H1 (cell line): ENCODE results near the gene WFDC5. TPM values are rescaled to one million over a fixed set of nuclear protein-coding genes. Genes with fewer than 3 reads are reported as not detected.

Experiments
- CTCF ChIA-PET: fragments of 300-600 bp; sonication (Branson Sonifier 250); formaldehyde crosslinking; loops from one replicate; lab custom pipeline; 2021; ENCODE audit not compliant: partially characterized antibody; lab: Charles Lee
- POLR2A ChIA-PET: fragments of 300-600 bp; sonication (Branson Sonifier 250); formaldehyde crosslinking; loops from one replicate; lab custom pipeline; 2021; ENCODE audit warnings: inconsistent platforms; ENCODE audit not compliant: partially characterized antibody; lab: Charles Lee
- DNase-seq, 2 experiments: peaks; one replicate each; pipeline versions ENCODE4 v3.0.0 to v3.0.0-alpha.2; 2010 to 2022; ENCODE audit warnings: low spot score in 2 of 2, low read depth in 1 of 2, mixed read lengths in 1 of 2
- FAIRE-seq: peaks from 2 replicates; lab custom pipeline; 2011; peaks lifted over from hg19 to GRCh38; lab: Jason Lieb, UNC
- H2AFZ ChIP-seq: 2 replicates; pipeline ENCODE4 v1.8.1; 2012; ENCODE audit warnings: low read length, inconsistent platforms
- H2AK5ac ChIP-seq: 2 replicates; pipeline ENCODE4 v1.6.1; 2013; ENCODE audit warnings: low read depth, low read length
- H2BK120ac ChIP-seq: replicated peaks from 2 replicates; pipeline ENCODE3; 2013; ENCODE audit warnings: low read depth, low read length, inconsistent platforms
- H2BK12ac ChIP-seq: 2 replicates; pipeline ENCODE4 v1.6.1; 2013; ENCODE audit warnings: low read depth, low read length
- H2BK15ac ChIP-seq: 2 replicates; pipeline ENCODE4 v1.6.1; 2013; ENCODE audit warnings: low read length
- H2BK20ac ChIP-seq: 2 replicates; pipeline ENCODE4 v1.6.1; 2013; ENCODE audit warnings: low read length
- H2BK5ac ChIP-seq: 2 replicates; pipeline ENCODE4 v1.6.1; 2013; ENCODE audit warnings: low read depth, low read length
- H3K14ac ChIP-seq: 2 replicates; pipeline ENCODE4 v1.6.1; 2013; ENCODE audit warnings: inconsistent platforms; ENCODE audit not compliant: insufficient read length
- H3K18ac ChIP-seq: 2 replicates; pipeline ENCODE4 v1.6.1; 2013; ENCODE audit warnings: low read length; ENCODE audit errors: extremely low read depth
- H3K23ac ChIP-seq: 2 replicates; pipeline ENCODE4 v1.6.1; 2013; ENCODE audit warnings: inconsistent platforms; ENCODE audit not compliant: insufficient read length
- H3K23me2 ChIP-seq: 2 replicates; pipeline ENCODE4 v1.6.1; 2013; ENCODE audit warnings: low read depth, low read length
- H3K27ac ChIP-seq: 2 replicates; pipeline ENCODE4 v1.6.1; 2011; ENCODE audit warnings: low read depth, low read length, inconsistent platforms
- H3K27me3 ChIP-seq, 4 experiments: replicated peaks in 1 of 4; 1 replicate in 1 of 4; 2 replicates in 3 of 4; pipeline versions ENCODE4 v1.6.1 to v1.8.1; 2011 to 2013; ENCODE audit warnings: low read length in 3 of 4, mild to moderate bottlenecking in 3 of 4, inconsistent platforms in 2 of 4, mixed read lengths in 2 of 4, moderate library complexity in 1 of 4; ENCODE audit not compliant: control insufficient read depth in 3 of 4, insufficient read depth in 3 of 4; ENCODE audit errors: extremely low read depth in 1 of 4
- H3K36me3 ChIP-seq, 4 experiments: 2 replicates each; pipeline versions ENCODE4 v1.6.1 to v1.8.1; 2011 to 2013; ENCODE audit warnings: mild to moderate bottlenecking in 4 of 4, low read length in 3 of 4, moderate library complexity in 2 of 4, control low read depth in 1 of 4, inconsistent platforms in 1 of 4; ENCODE audit not compliant: insufficient read depth in 4 of 4, control insufficient read depth in 2 of 4
- H3K4ac ChIP-seq: replicated peaks from 2 replicates; pipeline ENCODE3; 2013; ENCODE audit warnings: low read length, low read depth, mixed read lengths, inconsistent platforms; ENCODE audit not compliant: insufficient read length
- H3K4me1 ChIP-seq, 4 experiments: replicated peaks in 1 of 4; 1 replicate in 1 of 4; 2 replicates in 3 of 4; pipeline versions ENCODE4 v1.6.1 to v1.8.1; 2011 to 2013; ENCODE audit warnings: low read length in 3 of 4, inconsistent platforms in 2 of 4, mixed read lengths in 1 of 4; ENCODE audit not compliant: insufficient read depth in 4 of 4, control insufficient read depth in 3 of 4
- H3K4me2 ChIP-seq, 2 experiments: 2 replicates each; pipeline versions ENCODE4 v1.6.1 to v1.8.1; 2011 to 2013; ENCODE audit warnings: low read depth in 2 of 2, low read length in 2 of 2, control low read depth in 1 of 2, inconsistent platforms in 1 of 2, mild to moderate bottlenecking in 1 of 2; ENCODE audit not compliant: insufficient read depth in 1 of 2
- H3K4me3 ChIP-seq, 4 experiments: fragments of 200-600, 300-600 bp in 1 of 4; sonication (generic), shearing (Covaris generic), sonication (Bioruptor Twin) in 1 of 4; 2 replicates each; pipeline versions ENCODE4 v1.5.1 to v1.8.1; 2011 to 2016; ENCODE audit warnings: low read length in 4 of 4, low read depth in 3 of 4, control low read depth in 2 of 4, inconsistent platforms in 2 of 4, mild to moderate bottlenecking in 2 of 4, mixed read lengths in 1 of 4, moderate library complexity in 1 of 4; ENCODE audit not compliant: insufficient read depth in 2 of 4; ENCODE audit errors: extremely low read depth in 1 of 4
- H3K56ac ChIP-seq: replicated peaks from 2 replicates; pipeline ENCODE3; 2013; ENCODE audit warnings: low read depth, mild to moderate bottlenecking, mixed read lengths, low read length, inconsistent platforms; ENCODE audit not compliant: insufficient read length
- H3K79me1 ChIP-seq: 2 replicates; pipeline ENCODE4 v1.6.1; 2013; ENCODE audit warnings: low read depth, low read length, control low read depth
- H3K79me2 ChIP-seq, 2 experiments: 2 replicates each; pipeline versions ENCODE4 v1.6.1 to v1.8.1; 2012 to 2013; ENCODE audit warnings: low read length in 2 of 2, mild to moderate bottlenecking in 2 of 2, inconsistent platforms in 1 of 2; ENCODE audit not compliant: insufficient read depth in 2 of 2, control insufficient read depth in 1 of 2
- H3K9ac ChIP-seq, 4 experiments: replicated peaks in 1 of 4; 1 replicate in 1 of 4; 2 replicates in 3 of 4; pipeline versions ENCODE4 v1.6.1 to v1.8.1; 2011 to 2013; ENCODE audit warnings: low read depth in 3 of 4, low read length in 3 of 4, control low read depth in 2 of 4, mild to moderate bottlenecking in 2 of 4, moderate library complexity in 2 of 4, inconsistent platforms in 1 of 4; ENCODE audit errors: extremely low read depth in 1 of 4
- H3K9me3 ChIP-seq, 2 experiments: 2 replicates each; pipeline versions ENCODE4 v1.6.1 to v1.8.1; 2012 to 2013; ENCODE audit warnings: mild to moderate bottlenecking in 2 of 2, moderate library complexity in 2 of 2, control low read depth in 1 of 2, inconsistent platforms in 1 of 2, low read depth in 1 of 2, low read length in 1 of 2, mixed read lengths in 1 of 2; ENCODE audit not compliant: insufficient read depth in 2 of 2
- H4K20me1 ChIP-seq, 2 experiments: replicated peaks in 1 of 2; 2 replicates each; pipeline versions ENCODE3 to v1.8.1; 2011 to 2013; ENCODE audit warnings: inconsistent platforms in 2 of 2, low read length in 2 of 2, mild to moderate bottlenecking in 1 of 2; ENCODE audit not compliant: insufficient read depth in 2 of 2, control insufficient read depth in 1 of 2
- H4K5ac ChIP-seq: 2 replicates; pipeline ENCODE4 v1.6.1; 2013; ENCODE audit warnings: low read length, low read depth, mixed read lengths, inconsistent platforms; ENCODE audit not compliant: insufficient read length
- H4K8ac ChIP-seq: 2 replicates; pipeline ENCODE4 v1.8.0; 2013; ENCODE audit warnings: mild to moderate bottlenecking, moderate library complexity, low read length, inconsistent platforms; ENCODE audit not compliant: insufficient read depth; ENCODE audit errors: extremely low read depth
- H4K91ac ChIP-seq: replicated peaks from 2 replicates; pipeline ENCODE3; 2013; ENCODE audit warnings: low read length, mixed read lengths, inconsistent platforms; ENCODE audit not compliant: insufficient read length
- BACH1 ChIP-seq: IDR thresholded peaks from 2 replicates; pipeline ENCODE4 v1.6.1; 2012; ENCODE audit warnings: low read length, improper control_type of control experiment
- CHD2 ChIP-seq: IDR thresholded peaks from 2 replicates; pipeline ENCODE4 v1.6.1; 2012; ENCODE audit warnings: low read length, improper control_type of control experiment
- EGR1 ChIP-seq: IDR thresholded peaks from 2 replicates; pipeline ENCODE4 v1.6.1; 2011; ENCODE audit warnings: low read depth, low read length, borderline replicate concordance
- GTF2F1 ChIP-seq: IDR thresholded peaks from 2 replicates; pipeline ENCODE4 v1.6.1; 2012; ENCODE audit warnings: low read depth, low read length, improper control_type of control experiment, borderline replicate concordance
- JUND ChIP-seq: IDR thresholded peaks from 2 replicates; pipeline ENCODE4 v1.6.1; 2011; ENCODE audit warnings: mild to moderate bottlenecking, improper control_type of control experiment, low read length
- KDM4A ChIP-seq: IDR thresholded peaks from one replicate; pipeline ENCODE4 v1.7.1; 2012; ENCODE audit warnings: low read depth, mild to moderate bottlenecking, moderate library complexity, low read length, inconsistent platforms; ENCODE audit not compliant: severe bottlenecking
- KDM5A ChIP-seq: fragments of 200-600 bp; IDR thresholded peaks from 2 replicates; pipeline ENCODE4 v1.7.1; 2012; ENCODE audit warnings: mild to moderate bottlenecking, low read length, inconsistent platforms, mixed read lengths
- POLR2A ChIP-seq, 2 experiments: IDR thresholded peaks; 1 replicate in 1 of 2; 2 replicates in 1 of 2; pipeline ENCODE4 v1.6.1; 2011; ENCODE audit warnings: low read depth in 2 of 2, low read length in 2 of 2, mild to moderate bottlenecking in 2 of 2; ENCODE audit errors: control extremely low read depth in 1 of 2
- POLR2AphosphoS5 ChIP-seq: IDR thresholded peaks from 2 replicates; pipeline ENCODE4 v1.6.1; 2011; ENCODE audit warnings: low read depth, low read length
- RFX5 ChIP-seq: IDR thresholded peaks from 2 replicates; pipeline ENCODE4 v1.6.1; 2011; ENCODE audit warnings: low read depth, low read length, improper control_type of control experiment, borderline replicate concordance
- RXRA ChIP-seq: IDR thresholded peaks from 2 replicates; pipeline ENCODE4 v1.6.1; 2011; ENCODE audit warnings: low read depth, mild to moderate bottlenecking, low read length, moderate library complexity; ENCODE audit not compliant: insufficient read depth
- SAP30 ChIP-seq: fragments of 300-600 bp; sonication (generic); IDR thresholded peaks from 2 replicates; pipeline ENCODE4 v1.7.1; 2012; ENCODE audit warnings: low read length, moderate library complexity, mild to moderate bottlenecking, inconsistent platforms; ENCODE audit not compliant: insufficient read depth, insufficient replicate concordance
- SIX5 ChIP-seq: IDR thresholded peaks from 2 replicates; pipeline ENCODE4 v1.6.1; 2011; ENCODE audit warnings: mild to moderate bottlenecking, low read depth, low read length
- SP1 ChIP-seq: IDR thresholded peaks from 2 replicates; pipeline ENCODE4 v1.6.1; 2011; ENCODE audit warnings: low read depth, low read length
- TBP ChIP-seq: IDR thresholded peaks from 2 replicates; pipeline ENCODE4 v1.6.1; 2011; ENCODE audit warnings: low read depth, low read length, improper control_type of control experiment
- TEAD4 ChIP-seq: IDR thresholded peaks from 2 replicates; pipeline ENCODE4 v1.6.1; 2012; ENCODE audit warnings: low read depth, low read length, inconsistent platforms, mixed read lengths
- YY1 ChIP-seq: IDR thresholded peaks from 2 replicates; pipeline ENCODE4 v1.6.1; 2011; ENCODE audit warnings: low read depth, mild to moderate bottlenecking, low read length
- WGBS, 2 experiments: shearing (Covaris generic) in 1 of 2; methylation state at CpG; one replicate each; pipeline versions ENCODE4 v1.1.6 to v1.1.7; 2013 to 2015; ENCODE audit warnings: low lambda C conversion rate in 2 of 2, mixed read lengths in 2 of 2, inconsistent platforms in 1 of 2, low coverage in 1 of 2, missing lambda C conversion rate in 1 of 2; ENCODE audit not compliant: insufficient replicate concordance in 2 of 2, insufficient coverage in 1 of 2, insufficient read length in 1 of 2; ENCODE audit errors: extremely low coverage in 1 of 2, missing lambda C conversion rate in 1 of 2; 5-methylcytosine and 5-hydroxymethylcytosine counted together
- polyA plus RNA-seq, 7 experiments: library from polyadenylated mRNA; depleted of rRNA in 3 of 7; stranded (reverse) in 5 of 7; unstranded in 2 of 7; fragments of >200 nt in 5 of 7; fragments of 200-250 nt in 2 of 7; gene quantifications; 1 replicate in 5 of 7; 2 replicates in 1 of 7; 4 replicates in 1 of 7; pipeline versions ENCODE4 v1.2.1 to v1.2.3, GENCODE V29; 2011 to 2013; ENCODE audit warnings: missing spikeins in 2 of 7, mixed read lengths in 2 of 7
- total RNA-seq: library from RNA; stranded (reverse); fragmentation: NEBNext Ultra II Directional; extraction: Animal tissue kit (Norgen Biotek cat#: 25700); gene quantifications from 2 replicates; pipeline ENCODE4 v1.2.1, GENCODE V29; 2021

Gene WFDC5
- total and polyA plus RNA-seq, 2 of the 8 experiments (the other 6 are each of a cell fraction or from before 2014, with no cell fraction given) = not detected

DNA sequence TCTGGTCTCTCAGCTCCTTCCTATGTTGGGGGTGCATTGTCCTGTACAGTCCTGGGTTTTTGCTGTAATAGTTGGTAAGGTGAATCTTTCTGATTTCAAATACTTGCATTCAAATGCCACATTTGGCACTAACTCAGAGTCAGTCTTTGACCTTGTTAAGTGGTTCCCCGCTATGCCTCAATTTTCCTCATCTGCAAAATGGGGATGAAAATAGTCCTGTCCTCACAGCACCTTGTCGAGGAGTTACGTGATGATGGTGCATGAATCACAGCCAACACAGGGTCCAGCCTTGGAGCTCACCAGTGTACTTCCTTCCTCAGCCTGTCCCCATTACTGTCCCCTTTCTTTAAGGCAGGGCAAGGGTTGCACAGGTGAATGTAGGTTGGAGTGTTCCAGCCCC is 1.1 kb downstream of the WFDC5 start:
- H3K79me1 ChIP-seq = no peaks in the 10 kb centered on the region
- no peaks in the 10 kb centered on the region for H3K23me2 ChIP-seq
- no peak overlapping the region for H2AFZ ChIP-seq
- no peak overlapping the region for H3K27ac ChIP-seq
- POLR2A ChIA-PET = interaction anchor here (1.1 to 1.8 kb wide), 2 partner anchors 8 to 12 kb away, joined by 3 to 7 read pairs; no protein-coding TSS in a partner anchor
- no peak overlapping the region for H4K91ac ChIP-seq
- H3K27me3 ChIP-seq = no peaks in the 10 kb centered on the region
- H2BK12ac ChIP-seq = no peak overlapping the region
- H3K79me2 ChIP-seq = no peaks in the 10 kb centered on the region
- no peak overlapping the region for H3K4me2 ChIP-seq
- CTCF ChIA-PET = interaction anchor here (1.2 to 13.8 kb wide), 10 partner anchors 11 to 178 kb away, joined by 5 to 210 read pairs (median 14); partner anchors contain the start of genes KCNS1 and WFDC12
- H2AK5ac ChIP-seq = no peak overlapping the region
- no peak overlapping the region for H3K9ac ChIP-seq
- 98% methylated on average over 3 of the region's 3 CpGs; no CpG with 5 or more reads in 1 of the 2 experiments for WGBS, 2 experiments
- H3K14ac ChIP-seq = no peak overlapping the region
- no peak overlapping the region for H2BK120ac ChIP-seq
- H3K36me3 ChIP-seq = no peaks in the 10 kb centered on the region
- no peak overlapping the region for H3K18ac ChIP-seq
- H3K4ac ChIP-seq = no peak overlapping the region
- H2BK5ac ChIP-seq = no peak overlapping the region
- H3K56ac ChIP-seq = no peak overlapping the region
- DNase-seq (no peak), FAIRE-seq (no peak)
- peaks cover 0 to 7% (median 2%) of the 10 kb centered on the region in 4 experiments; a peak in 5 of 7 replicates for H3K4me1 ChIP-seq
- H4K5ac ChIP-seq = no peak overlapping the region
- no peak overlapping the region for H3K4me3 ChIP-seq
- H4K20me1 ChIP-seq = no peaks in the 10 kb centered on the region
- H3K9me3 ChIP-seq = no peaks in the 10 kb centered on the region
- no peak overlapping the region for H3K23ac ChIP-seq
- H4K8ac ChIP-seq = no peak overlapping the region
- no peak overlapping the region for H2BK15ac ChIP-seq
- no peak overlapping the region for H2BK20ac ChIP-seq
- TF ChIP-seq EGR1 = no peak
- TF ChIP-seq BACH1 = no peak
- no peak for TF ChIP-seq JUND
- no peak for TF ChIP-seq POLR2AphosphoS5
- TF ChIP-seq TEAD4 = no peak
- TF ChIP-seq RFX5 = no peak
- no peak for TF ChIP-seq TBP
- TF ChIP-seq KDM5A = no peak
- TF ChIP-seq SP1 = no peak
- TF ChIP-seq KDM4A = no peak
- TF ChIP-seq SAP30 = no peak
- no peak for TF ChIP-seq YY1
- no peak for TF ChIP-seq GTF2F1
- no peak for TF ChIP-seq SIX5
- no peak for TF ChIP-seq RXRA
- TF ChIP-seq POLR2A (IDR thresholded peaks at IDR 0.05; ENCODE audit: control extremely low read depth in 1 of 2, low read depth in 2 of 2, low read length in 2 of 2) = no peak
- no peak for TF ChIP-seq CHD2
